NCI-H748 treated with DMSO at 0.1 percent for 48 hours (cell line): Measurements from ENCODE around the gene ATP8B3.

ENCODE experiments used
- DNase-seq: peaks from one replicate; lab custom pipeline; 2025; lab: John Stamatoyannopoulos, UW

Gene ATP8B3

DNA sequence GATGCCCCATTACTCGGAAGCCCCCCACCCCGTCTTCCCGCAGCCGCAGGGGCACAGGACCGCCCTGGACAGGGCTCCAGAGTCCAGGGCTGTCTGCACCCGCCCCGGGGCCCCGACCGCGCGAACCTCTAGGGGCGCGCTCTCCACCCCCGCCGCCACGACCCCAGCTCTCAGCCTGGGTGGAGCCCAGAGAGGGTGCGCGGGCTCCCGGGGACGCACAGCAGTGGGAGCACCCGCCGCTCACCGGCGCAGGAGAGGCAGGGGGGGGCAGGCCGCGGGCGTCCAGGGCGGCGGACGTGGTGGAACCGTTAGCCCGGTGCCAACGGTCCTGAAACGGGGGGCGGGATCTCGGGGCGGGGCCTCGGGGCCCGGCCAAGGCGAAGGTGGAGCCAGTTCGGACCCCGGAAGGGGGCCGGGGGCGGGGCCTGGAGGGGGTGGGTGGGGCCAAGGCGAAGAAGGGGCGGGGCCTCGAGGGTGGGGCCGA lies at the start of gene ATP8B3:
Gene ATP8B3, minus strand, starts transcription at position 335 of the 484 bp plus-strand sequence. CDS start 540 bp downstream, outside the sequence.
- DNase-seq: no peak

GRCh38 chr19:1861599-1862031 lies 49.5 kb upstream of the ATP8B3 start:
- DNase-seq: no peak

DNA sequence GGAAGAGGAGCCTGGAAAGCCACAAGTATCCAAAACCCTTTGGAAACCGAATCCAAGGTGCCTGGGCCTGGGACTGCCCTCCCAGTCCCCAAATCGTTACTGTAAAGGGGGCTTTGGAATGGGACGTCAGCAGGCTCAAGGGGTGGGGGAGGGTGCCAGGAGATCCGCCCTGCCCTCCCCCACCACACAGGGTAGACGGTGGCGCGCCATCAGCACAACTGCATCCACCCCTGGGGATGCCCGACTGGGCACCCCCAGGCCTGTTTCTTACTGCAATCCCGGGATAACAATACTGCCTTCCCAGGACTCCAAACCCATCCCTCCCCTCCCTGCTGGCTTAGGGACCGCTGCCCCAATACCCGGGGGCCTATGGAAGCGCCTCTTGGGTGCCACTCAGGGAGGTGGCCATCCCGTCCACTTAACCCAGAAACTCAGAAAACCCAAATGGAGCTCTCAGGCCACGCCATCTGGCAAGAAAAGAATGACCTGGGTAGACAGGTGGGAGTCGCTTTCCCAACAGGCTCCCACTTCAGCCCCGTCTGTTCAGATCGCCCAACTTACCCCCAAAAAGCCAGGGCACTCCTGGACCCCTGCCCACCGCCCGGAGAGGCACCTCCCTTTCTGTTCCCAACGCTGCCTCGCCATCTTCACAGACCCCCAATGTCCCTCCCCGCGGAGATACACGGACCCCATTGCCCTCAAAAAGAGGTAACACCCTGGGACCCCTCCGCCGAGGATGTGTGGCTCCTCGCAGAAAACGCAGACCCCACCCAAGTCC lies 48.9 kb upstream of the ATP8B3 start:
- DNase-seq: no peak

DNA sequence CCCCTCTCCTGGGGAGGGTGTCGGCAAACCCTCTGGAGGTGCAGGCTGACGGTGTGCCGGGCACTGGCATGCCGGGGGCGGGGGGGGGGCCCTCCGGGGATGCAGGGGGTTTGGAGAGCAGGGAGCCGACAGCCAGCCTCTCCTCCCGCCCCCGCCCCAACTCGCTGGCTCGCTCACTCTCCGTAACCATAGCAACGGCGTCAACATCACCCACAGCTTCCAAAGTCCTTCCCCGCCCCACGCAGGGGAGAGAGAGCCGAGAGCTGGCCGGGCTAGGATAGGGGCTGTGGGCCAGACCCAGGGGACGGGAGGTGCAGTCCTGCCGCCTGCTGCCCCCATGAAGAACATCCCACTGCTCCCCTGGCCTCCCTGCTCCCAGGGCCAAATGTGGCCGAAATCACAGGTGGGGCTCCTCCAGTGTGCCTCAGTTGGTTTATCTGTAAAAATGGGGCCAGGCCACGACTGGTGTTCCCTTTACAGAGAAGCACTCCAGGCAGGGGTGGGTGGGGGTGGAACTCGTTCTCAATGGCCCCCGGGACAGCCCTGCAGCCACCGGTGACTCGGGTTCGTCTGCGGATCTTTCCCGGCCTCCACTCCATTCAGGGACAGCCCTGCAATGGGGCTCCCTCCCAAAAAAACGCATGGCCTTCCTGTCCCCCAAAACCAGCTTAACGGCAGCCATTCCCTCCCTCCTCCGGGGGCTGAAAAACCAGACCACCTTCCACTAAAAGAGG lies 48.1 kb upstream of the ATP8B3 start:
- no peak for DNase-seq

DNA sequence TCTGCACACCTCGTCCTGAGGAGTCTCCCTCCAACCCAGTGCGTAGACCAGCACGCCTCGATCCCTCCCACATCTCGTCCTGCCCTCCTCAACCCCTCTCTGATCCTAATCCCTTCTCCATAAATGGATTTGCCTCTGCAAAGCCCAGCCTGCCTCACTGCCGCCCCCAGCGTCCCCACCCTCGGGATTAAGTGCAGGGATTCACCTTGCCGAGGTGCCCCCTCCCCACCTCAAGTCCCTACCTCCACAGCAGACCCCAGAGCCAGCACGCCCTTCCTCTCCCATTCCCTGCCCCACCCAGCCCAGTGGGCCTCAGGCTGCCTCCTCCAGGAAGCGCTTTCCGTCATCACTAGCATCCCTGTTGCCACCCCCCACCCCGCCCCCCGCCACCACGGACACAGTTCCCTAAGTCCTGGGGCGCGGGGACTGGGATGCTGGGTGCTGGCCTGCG lies 47.3 kb upstream of the ATP8B3 start:
- DNase-seq: no peak

DNA sequence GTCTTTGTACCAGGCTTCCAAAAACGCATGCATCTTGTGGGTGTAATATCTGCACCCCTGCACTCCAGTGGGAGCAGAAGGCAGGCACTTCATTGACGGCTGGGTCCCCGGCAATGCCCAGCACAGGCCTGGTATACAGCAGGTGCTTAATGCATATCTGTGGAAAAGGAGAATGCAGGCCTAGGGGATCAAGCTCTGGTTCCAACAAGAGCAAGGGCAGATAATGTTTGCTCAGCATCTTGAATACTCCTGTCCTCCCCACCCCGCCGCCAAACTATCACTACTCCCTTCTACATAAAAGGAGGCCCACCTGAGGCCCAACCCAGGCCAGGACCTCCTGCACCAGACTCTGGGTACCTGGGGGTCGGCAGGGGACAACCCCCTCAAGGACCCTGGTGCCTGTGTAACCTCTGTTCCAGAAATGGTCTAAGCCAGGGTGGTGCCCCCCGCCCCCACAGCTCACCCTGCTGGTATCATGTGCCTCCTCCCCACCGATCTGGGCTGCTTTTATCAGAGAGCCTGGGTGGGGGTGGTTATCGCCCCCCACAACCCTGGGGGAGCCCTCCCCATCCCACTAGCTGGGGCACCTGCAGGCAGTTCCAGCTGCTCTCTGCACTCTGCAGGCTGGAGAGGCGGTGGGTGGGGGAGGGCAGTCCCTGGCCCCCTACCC lies 46.5 kb upstream of the ATP8B3 start:
- no peak for DNase-seq

- no peak for DNase-seq
These were observed 45.7 kb upstream of the ATP8B3 start for GRCh38 chr19:1857648-1858326.

DNA sequence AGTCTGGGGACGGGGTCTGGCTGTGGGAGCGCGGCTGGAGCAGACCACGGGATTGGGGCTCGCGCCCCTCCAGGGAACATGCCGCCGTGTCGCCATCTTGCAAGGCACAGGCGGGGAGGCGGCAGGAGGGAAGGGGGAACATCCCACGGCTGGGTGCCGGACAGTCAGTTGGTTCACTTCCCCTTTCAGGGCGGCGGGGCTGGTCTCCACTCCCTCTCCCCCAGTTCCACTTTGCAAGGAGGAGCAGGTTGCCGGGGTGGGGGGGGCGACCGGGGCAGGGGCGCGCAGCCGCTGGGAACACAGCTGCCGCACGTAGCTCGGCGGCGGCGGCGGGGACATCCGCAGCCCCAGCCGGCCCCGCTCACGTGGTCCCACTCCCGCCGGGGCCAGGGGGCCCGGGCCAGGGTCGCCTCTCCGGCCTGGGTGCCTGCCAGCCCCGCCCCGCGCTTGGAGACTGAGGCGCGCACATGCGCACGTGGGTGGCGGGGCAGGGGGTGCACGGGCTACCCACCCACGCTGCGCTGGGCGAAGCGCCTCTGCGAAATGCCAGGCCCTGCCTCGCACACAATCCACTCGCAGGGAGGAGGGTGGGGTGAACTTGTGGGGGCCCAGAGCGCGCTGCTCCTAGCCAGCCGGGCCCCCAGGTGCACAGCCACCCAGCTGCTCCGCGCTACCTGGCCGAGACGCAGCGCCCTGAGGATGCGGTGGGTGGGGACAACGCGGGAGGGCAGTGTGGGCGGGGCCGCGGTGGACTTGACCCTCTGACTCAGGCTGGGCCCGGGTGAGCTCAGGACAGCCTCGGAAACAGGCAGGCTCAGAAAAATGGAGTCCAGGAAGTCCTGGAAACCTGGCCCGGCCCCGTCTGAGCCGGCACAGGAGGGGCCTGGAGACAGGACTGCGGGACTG lies 44.9 kb upstream of the ATP8B3 start:
- no peak for DNase-seq

GRCh38 chr19:1856345-1856697 lies 44.2 kb upstream of the ATP8B3 start:
- no peak for DNase-seq

GRCh38 chr19:1855828-1856255 lies 43.8 kb upstream of the ATP8B3 start:
- DNase-seq: no peak

- DNase-seq: peak; percentile 21
These were observed 43.2 kb upstream of the ATP8B3 start for GRCh38 chr19:1855040-1855827.

DNA sequence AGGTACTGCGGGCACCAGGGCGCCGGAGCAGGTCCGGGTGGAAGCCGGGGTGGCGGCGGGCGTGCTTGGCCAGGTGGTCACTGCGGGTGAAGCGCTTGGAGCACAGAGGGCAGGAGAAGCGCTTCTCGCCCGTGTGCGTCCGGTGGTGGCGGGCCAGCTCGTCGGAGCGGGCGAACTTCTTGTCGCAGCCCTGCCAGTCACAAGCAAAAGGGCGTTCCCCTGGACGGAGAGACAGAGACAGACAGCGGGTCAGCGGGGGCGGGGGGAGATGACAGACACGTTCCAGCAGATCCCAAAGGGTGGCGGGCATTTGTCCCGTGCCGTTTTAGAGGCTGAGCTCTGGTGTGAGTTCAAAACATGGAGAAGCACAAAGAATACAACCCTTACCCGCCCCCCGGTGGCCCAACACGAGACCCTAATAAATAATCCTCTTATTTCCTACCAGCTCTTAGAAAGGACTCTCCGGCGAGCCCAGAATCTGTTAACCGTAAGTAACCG lies 42.5 kb upstream of the ATP8B3 start:
- no peak for DNase-seq

DNA sequence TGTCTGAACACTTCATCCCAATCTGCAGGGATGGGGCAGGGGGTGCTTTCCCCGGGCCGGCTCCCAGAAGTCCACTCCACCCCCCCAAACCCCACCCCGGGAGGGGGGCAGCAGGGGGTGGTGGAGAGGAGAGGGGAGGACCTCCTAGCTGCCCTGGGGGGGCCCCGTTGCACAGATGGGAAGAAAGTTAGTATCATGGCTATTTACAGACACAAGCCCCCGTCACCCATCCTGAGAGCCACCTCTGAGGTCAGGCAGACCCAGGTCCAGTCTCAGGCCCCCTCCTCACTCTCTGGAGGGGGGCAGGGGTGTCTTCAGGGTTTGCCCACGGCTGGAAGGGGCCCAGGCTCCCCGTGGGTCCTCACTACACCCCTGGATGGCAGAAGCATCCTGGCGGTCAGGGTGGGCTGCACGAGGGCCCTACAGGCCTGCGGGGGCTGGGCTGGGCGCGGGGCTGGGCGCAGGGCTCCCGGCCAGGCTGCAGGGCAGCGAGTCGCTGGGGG lies 42.0 kb upstream of the ATP8B3 start:
- DNase-seq: no peak

- DNase-seq: peak; percentile 21
These were observed 41.4 kb upstream of the ATP8B3 start for GRCh38 chr19:1853295-1854038.

GRCh38 chr19:1852581-1853128 lies 40.6 kb upstream of the ATP8B3 start:
- DNase-seq: no peak

DNA sequence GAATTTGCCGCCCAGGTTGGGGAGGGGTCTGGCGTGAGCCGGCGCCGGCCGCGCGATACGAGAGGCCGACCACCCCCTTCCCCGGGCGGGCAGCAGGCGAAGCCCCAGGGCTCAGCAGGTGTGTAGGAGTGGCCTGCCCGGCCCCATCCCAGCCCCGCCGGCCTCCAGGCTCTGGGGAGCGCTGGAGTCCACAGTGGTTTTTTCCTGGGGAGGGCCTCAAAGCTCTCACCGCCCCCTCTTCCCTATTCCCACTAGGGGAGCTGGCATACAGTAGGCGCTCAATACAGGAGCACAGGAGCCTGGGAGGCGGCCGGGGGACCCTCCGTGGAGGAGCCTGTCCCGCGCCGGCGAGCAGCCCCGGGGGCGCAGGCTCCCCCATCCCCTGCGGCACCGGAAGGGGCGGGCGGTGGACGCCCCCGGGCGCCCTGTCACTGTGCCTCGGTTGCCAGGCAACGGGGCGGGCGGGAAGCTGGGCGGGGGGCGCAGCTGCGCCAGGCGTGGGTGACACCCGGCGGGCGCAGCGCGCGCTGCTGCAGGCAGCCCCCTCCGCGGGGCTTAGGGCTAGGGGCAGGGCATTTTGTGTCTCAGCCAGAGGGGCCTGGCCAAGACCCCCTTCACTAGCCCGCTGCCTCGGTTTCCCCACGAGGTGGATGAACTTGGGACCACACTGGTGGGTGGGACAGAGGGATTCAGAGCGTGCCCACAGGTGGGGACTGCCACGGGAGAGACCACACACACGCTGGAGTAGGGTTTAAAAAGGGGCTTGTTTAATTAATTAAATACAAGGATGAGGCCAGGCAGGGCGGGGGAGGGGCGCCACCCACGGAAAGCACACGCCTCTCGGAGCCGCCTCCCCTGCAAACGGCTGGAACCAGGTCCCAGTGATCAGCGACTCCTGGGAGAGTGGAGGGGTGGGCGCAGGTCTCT lies 39.8 kb upstream of the ATP8B3 start:
- DNase-seq: no peak

DNA sequence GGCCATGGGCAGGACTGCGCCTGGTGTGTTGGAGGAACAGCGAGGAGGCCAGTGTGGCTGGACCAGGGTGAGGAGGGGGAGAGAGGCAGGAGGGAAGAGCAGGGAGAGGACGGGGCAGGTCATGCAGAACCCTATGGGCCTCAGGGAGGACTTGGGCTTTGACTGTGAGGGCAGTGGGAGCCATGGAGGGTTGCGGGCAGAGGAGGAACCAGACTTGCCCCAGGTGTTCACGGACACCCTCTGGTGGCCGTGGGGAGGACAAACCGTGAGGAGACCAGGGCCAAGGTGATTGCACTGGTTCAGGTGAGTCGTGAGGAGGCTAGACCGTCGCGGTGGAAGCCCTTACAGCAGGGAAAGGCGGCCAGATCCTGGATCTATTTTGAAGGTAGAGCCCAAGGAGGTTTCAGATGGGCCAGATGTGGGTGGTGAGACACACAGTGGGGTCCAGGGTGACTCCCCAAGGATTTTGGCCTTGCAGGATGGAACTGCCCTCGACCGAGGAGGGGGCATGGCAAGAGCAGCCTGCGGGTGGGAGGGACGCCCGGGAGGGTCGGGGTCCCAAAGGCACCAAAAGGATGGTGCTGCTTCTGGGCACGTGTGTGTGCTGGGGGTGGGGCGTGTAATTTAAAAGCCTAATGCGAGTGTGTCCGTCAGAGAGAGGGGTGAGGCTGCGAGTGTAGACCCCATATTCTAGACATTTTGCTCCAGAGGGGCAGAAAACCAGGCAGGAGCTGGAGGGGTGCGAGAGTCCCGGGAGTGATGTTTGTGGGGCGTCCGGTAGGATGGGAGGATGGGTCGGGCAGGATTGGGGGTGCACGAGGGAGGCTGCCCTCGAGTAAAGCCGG lies 39.0 kb upstream of the ATP8B3 start:
- DNase-seq: no peak
